DOHH2 (cell line): Measurements from ENCODE around the gene RIC1.

Source experiments
- H3F3A ChIP-seq: fragments of 200-600 bp; sonication (generic), shearing (Covaris generic); 2 replicates; pipeline ENCODE4 v1.6.0; 2016; ENCODE audit warnings: antibody characterized with exemption, mild to moderate bottlenecking; ENCODE audit not compliant: control insufficient read depth, insufficient read depth
- H3K27ac ChIP-seq: fragments of 200-600 bp; sonication (generic); 2 replicates; pipeline ENCODE4 v1.5.1; 2014; ENCODE audit warnings: low read depth, mild to moderate bottlenecking, low read length, moderate library complexity
- H3K27me3 ChIP-seq: fragments of 200-600 bp; sonication (generic); 2 replicates; pipeline ENCODE4 v1.6.1; 2014; ENCODE audit warnings: mild to moderate bottlenecking, low read length, mixed read lengths; ENCODE audit not compliant: control insufficient read depth
- H3K36me3 ChIP-seq: fragments of 200-600 bp; sonication (generic); 2 replicates; pipeline ENCODE4 v1.6.1; 2014; ENCODE audit warnings: mild to moderate bottlenecking, low read length, moderate library complexity, mixed read lengths; ENCODE audit not compliant: control insufficient read depth
- H3K4me1 ChIP-seq: fragments of 200-600 bp; sonication (generic); 2 replicates; pipeline ENCODE4 v1.6.1; 2014; ENCODE audit warnings: mild to moderate bottlenecking, low read length, mixed read lengths; ENCODE audit not compliant: control insufficient read depth
- H3K4me2 ChIP-seq: fragments of 200-600 bp; sonication (generic); 2 replicates; pipeline ENCODE4 v1.6.0; 2014; ENCODE audit warnings: mild to moderate bottlenecking, low read length, moderate library complexity
- H3K4me3 ChIP-seq: fragments of 200-600 bp; sonication (generic); 2 replicates; pipeline ENCODE4 v1.5.1; 2014; ENCODE audit warnings: mild to moderate bottlenecking, low read length, mixed read lengths
- H3K79me2 ChIP-seq: fragments of 200-600 bp; sonication (generic); 2 replicates; pipeline ENCODE4 v1.6.1; 2014; ENCODE audit warnings: mild to moderate bottlenecking, low read length, mixed read lengths; ENCODE audit not compliant: control insufficient read depth
- H3K9me2 ChIP-seq: fragments of 200-600 bp; sonication (generic); replicated peaks from 2 replicates; pipeline ENCODE4 v1.6.1; 2014; ENCODE audit warnings: mild to moderate bottlenecking, low read length, mixed read lengths; ENCODE audit not compliant: control insufficient read depth
- H3K9me3 ChIP-seq: fragments of 200-600 bp; sonication (generic); 2 replicates; pipeline ENCODE4 v1.6.1; 2014; ENCODE audit warnings: antibody characterized with exemption, low read length, mixed read lengths; ENCODE audit not compliant: control insufficient read depth, insufficient read depth
- H4K20me1 ChIP-seq: fragments of 200-600 bp; sonication (generic); 2 replicates; pipeline ENCODE4 v1.6.0; 2014; ENCODE audit warnings: low read depth, mild to moderate bottlenecking, antibody characterized with exemption, low read length, moderate library complexity; ENCODE audit not compliant: control insufficient read depth, insufficient read depth
- CTCF ChIP-seq: fragments of 200-600 bp; sonication (generic); IDR thresholded peaks from one replicate; pipeline ENCODE4 v1.5.1; 2014; ENCODE audit warnings: antibody characterized with exemption, mild to moderate bottlenecking, low read depth, low read length; ENCODE audit not compliant: poor library complexity, severe bottlenecking
- EZH2phosphoT487 ChIP-seq: fragments of 200-600 bp; sonication (generic); IDR thresholded peaks from 2 replicates; pipeline ENCODE4 v1.6.1; 2017; ENCODE audit warnings: borderline replicate concordance, mild to moderate bottlenecking, antibody characterized with exemption, low read length, moderate library complexity, mixed read lengths

Gene RIC1

GRCh38 chr9:5784526-5785315, 155.8 kb downstream of the RIC1 start:
- Histone ChIP-seq H3K27me3 (no peaks in the 10 kb centered on the region), H3F3A (peaks cover 4% of the 10 kb centered on the region; the same call in 1 of the 2 replicates), H3K4me1 (peaks cover 12% of the 10 kb centered on the region), H3K9me3 (no peaks in the 10 kb centered on the region; the same call in 1 of the 2 replicates), H3K4me3 (no peak overlapping the region), H3K27ac (no peak overlapping the region), H3K79me2 (no peaks in the 10 kb centered on the region), H4K20me1 (no peaks in the 10 kb centered on the region), H3K4me2 (no peak overlapping the region), H3K9me2 (no peaks in the 10 kb centered on the region), H3K36me3 (peaks cover 56% of the 10 kb centered on the region)
- TF ChIP-seq EZH2phosphoT487 (no peak), CTCF (no peak)

- Histone ChIP-seq H3K9me2 (no peaks in the 10 kb centered on the region), H3K4me2 (no peak overlapping the region), H3K4me1 (peaks cover 30% of the 10 kb centered on the region), H3K27ac (no peak overlapping the region), H4K20me1 (no peaks in the 10 kb centered on the region), H3K9me3 (no peaks in the 10 kb centered on the region), H3K4me3 (no peak overlapping the region), H3K27me3 (no peaks in the 10 kb centered on the region), H3K79me2 (no peaks in the 10 kb centered on the region), H3F3A (peaks cover 4% of the 10 kb centered on the region; the same call in 1 of the 2 replicates), H3K36me3 (peaks cover 51% of the 10 kb centered on the region)
- TF ChIP-seq EZH2phosphoT487 (no peak), CTCF (no peak)
Observed at GRCh38 chr9:5786370-5787127, 157.6 kb downstream of the RIC1 start.

- peaks cover 32% of the 10 kb centered on the region for H3K4me1 ChIP-seq
- H4K20me1 ChIP-seq = no peaks in the 10 kb centered on the region
- no peaks in the 10 kb centered on the region for H3K9me3 ChIP-seq
- H3K27ac ChIP-seq = no peak overlapping the region
- TF ChIP-seq EZH2phosphoT487 (no peak), CTCF (no peak)
- H3K4me2 ChIP-seq = no peak overlapping the region
- no peaks in the 10 kb centered on the region for H3K79me2 ChIP-seq
- no peak overlapping the region for H3K4me3 ChIP-seq
- peaks cover 4% of the 10 kb centered on the region; the same call in 1 of the 2 replicates for H3F3A ChIP-seq
- peaks cover 54% of the 10 kb centered on the region for H3K36me3 ChIP-seq
- no peaks in the 10 kb centered on the region for H3K9me2 ChIP-seq
- H3K27me3 ChIP-seq = no peaks in the 10 kb centered on the region
Observed at GRCh38 chr9:5787220-5787619, 158.3 kb downstream of the RIC1 start.
